CD4-positive, alpha-beta T cell treated with Interleukin-6 for 4 hours (primary cell): Measurements from ENCODE around the gene HAUS6.
"Not testable (repeated sequence)": the region's sequence is repeated elsewhere in the genome, so short reads cannot be mapped to it uniquely, and the experiment has no call there.

Source experiments
- DNase-seq: peaks from one replicate; pipeline ENCODE4 v3.0.0-alpha.2; 2020; ENCODE audit warnings: mixed read lengths

Gene HAUS6

GRCh38 chr9:19030899-19031298 is 71.8 kb downstream of the HAUS6 start:
- no peak for DNase-seq

- peak; percentile 19 for DNase-seq
Measured at GRCh38 chr9:19028835-19029451, 73.8 kb downstream of the HAUS6 start.

DNA sequence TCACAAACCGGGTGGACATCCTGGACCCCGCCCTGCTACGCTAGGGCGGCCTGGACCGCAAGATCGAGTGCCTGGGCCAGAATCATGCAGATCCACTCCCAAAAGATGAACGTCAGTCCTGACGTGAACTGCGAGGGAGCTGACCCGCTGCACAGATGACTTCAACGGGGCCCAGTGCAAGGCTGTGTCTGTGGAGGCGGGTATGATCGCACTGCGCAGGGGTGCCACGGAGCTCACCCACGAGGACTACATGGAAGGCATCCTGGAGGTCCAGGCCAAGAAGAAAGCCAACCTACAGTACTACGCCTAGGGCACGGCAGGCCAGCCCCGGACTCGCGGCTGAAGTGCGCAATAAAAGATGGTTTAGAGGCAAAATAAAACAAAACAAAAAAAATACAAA is 74.9 kb downstream of the HAUS6 start:
- no peak for DNase-seq

DNA sequence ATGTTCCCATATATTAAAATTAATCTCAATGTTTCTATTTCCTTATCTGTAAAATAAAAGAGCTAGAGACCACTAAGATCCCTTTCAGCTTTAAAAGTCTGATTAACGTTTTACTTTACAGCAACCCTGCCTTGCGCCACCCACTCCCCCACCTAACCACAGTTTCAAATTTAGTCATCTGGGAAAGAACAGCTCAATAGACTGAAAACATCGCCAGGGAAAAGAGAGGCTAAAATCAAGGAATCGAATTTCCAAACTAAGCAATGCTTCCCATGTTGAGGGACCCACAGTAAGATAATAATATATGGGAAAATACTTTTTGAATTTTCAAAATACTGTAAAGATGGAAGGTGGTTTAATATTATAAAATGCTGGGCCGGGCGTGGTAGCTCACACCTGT is 76.3 kb downstream of the HAUS6 start:
- no peak for DNase-seq

DNA sequence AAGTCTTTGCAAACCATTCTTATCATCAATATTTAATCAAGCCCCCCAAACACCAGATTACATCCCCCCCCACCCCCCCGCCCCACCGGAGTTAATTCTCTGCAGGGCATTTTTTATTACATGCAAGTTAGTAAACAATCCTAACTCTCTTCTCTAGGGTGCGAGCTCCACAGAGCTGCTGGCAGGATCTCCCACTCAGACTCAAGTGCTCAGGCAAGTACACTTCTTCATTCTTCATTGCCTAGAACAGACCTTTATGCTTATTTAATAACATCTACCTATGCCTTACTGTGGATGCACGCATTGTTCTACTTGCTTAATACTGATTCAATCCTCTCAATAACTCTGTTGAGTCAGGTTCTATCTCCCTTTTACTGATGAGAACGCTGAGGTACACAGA is 79.6 kb downstream of the HAUS6 start:
- no peak for DNase-seq

DNA sequence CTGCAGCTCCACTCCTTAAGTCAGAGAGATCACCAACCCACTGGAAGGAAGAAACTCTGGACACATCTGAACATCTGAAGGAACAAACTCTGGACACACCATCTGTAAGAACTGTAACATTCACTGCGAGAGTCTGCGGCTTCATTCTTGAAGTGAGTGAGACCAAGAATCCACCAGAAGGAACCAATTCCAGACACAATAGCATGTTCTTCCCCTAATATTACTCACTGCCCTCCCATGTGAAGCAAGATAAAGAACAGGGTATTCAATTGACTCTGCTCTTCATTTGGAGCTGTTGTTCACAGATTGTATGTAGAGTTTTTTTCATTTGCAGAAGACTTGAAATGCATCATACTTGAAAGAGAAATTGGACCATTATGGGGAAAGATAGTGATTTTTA is 80.5 kb downstream of the HAUS6 start:
- no peak for DNase-seq

DNA sequence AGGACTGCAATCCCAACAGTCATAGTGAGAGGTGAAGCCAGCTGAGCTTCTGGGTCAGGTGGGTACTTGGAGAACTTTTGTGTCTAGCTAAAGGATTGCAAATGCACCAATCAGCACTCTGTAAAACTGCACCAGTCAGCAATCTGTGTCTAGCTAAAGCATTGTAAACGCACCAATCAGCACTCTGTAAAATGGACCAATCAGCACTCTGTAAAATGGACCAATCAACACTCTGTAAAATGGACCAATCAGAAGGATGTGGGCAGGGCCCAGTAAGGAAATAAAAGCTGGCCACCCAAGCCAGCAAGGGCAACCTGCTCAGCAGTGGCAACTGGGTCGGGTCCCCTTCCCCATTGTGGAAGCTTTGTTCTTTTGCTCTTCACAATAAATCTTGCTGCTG is 81.1 kb downstream of the HAUS6 start:
- DNase-seq, result not testable (repeated sequence)

DNA sequence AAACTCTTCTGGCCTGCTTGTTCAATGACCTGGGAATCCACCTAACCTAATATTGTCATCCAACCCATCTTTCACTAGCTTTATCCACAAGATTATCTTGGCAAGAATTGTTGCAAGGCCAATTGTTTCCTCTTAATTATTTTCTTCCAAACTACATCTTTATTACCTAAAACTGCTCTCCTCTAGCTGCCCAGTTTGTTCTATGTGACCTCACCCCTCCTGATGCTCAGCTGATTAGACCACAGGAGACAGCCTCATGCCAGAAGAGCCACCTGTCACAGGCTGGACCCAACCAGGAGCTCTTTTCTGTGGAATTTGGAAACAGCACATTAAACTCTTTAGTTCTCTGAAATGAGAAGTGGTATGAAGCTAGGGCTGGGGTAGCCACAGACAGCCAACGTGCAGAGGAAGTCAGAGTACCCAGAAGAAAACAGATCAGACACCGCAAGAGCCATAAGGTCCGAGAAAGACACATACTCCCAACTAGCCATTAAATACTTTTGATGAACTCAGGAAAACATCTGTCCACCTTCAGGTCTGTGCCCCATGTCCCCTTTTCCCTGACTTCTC is 81.7 kb downstream of the HAUS6 start:
- no peak for DNase-seq

- DNase-seq, result no peak
Measured at GRCh38 chr9:19018201-19018600, 84.5 kb downstream of the HAUS6 start.

- no peak for DNase-seq
Measured at GRCh38 chr9:19009391-19009965, 93.2 kb downstream of the HAUS6 start.
